Activated CD8-positive, alpha-beta T cell treated with anti-CD3 and anti-CD28 coated beads, Interleukin-2, amount 10 ng/mL, durations not matched to agents 7 days and 5 days (primary cell): Measurements from ENCODE around the gene GCM1. TPM values are rescaled to one million over a fixed set of nuclear protein-coding genes. Genes with fewer than 3 reads are reported as not detected.
A peak's percentile ranks its signal among the peaks of the same experiment; 100 is the strongest.
"Not testable (repeated sequence)": the region's sequence is repeated elsewhere in the genome, so short reads cannot be mapped to it uniquely, and the experiment has no call there.

Source experiments
- ATAC-seq: fragments of 150-1000 bp; cut with Tn5 transposase; one replicate; pipeline ENCODE4 v1.10.0; 2021; ENCODE audit warnings: moderate library complexity
- CTCF ChIA-PET: fragments of 350-600 bp; sonication (Branson Sonifier 250); formaldehyde crosslinking; loops from one replicate; lab custom pipeline; 2021; ENCODE audit warnings: antibody characterized with exemption; lab: Charles Lee
- POLR2A ChIA-PET: fragments of 350-600 bp; sonication (Branson Sonifier 250); formaldehyde crosslinking; loops from one replicate; lab custom pipeline; 2021; ENCODE audit warnings: antibody characterized with exemption; lab: Charles Lee
- DNase-seq: peaks from one replicate; pipeline ENCODE4 v3.0.0-alpha.2; 2020
- H3K27ac Mint-ChIP-seq: one replicate; pipeline ENCODE4 v1.8.0; 2021; ENCODE audit warnings: mild to moderate bottlenecking, mixed read lengths
- H3K27me3 Mint-ChIP-seq: one replicate; pipeline ENCODE4 v1.8.0; 2021; ENCODE audit warnings: low read depth, mixed read lengths
- H3K36me3 Mint-ChIP-seq: one replicate; pipeline ENCODE4 v1.8.0; 2021; ENCODE audit warnings: low read depth, mixed read lengths
- H3K4me1 Mint-ChIP-seq: one replicate; pipeline ENCODE4 v1.8.0; 2021; ENCODE audit warnings: low read depth, mixed read lengths
- H3K4me3 Mint-ChIP-seq: one replicate; pipeline ENCODE4 v1.8.0; 2021; ENCODE audit warnings: mild to moderate bottlenecking, mixed read lengths
- H3K9me3 Mint-ChIP-seq: one replicate; pipeline ENCODE4 v1.8.0; 2022; ENCODE audit warnings: mixed read lengths; ENCODE audit not compliant: insufficient read depth
- total RNA-seq, 2 experiments: library from RNA; stranded (reverse); gene quantifications; one replicate each; pipeline ENCODE4 v1.2.3, GENCODE V29; 2021

GCM1 gene
- total RNA-seq, 2 experiments from 2014 or later: not detected

- ATAC-seq (peak; percentile 90), DNase-seq (peak; percentile 91)
- Mint-ChIP-seq H3K4me1 (no peaks in the 10 kb centered on the region), H3K9me3 (no peaks in the 10 kb centered on the region), H3K27me3 (peaks cover 3% of the 10 kb centered on the region), H3K4me3 (no peak overlapping the region), H3K36me3 (no peaks in the 10 kb centered on the region), H3K27ac (no peak overlapping the region)
- ChIA-PET POLR2A (no interaction called here), CTCF (interaction anchor here (0.6 to 7.5 kb wide), 30 partner anchors 12 to 519 kb away, joined by 3 to 84 read pairs (median 4); no protein-coding TSS in a partner anchor)
These were observed 23.2 kb upstream of the GCM1 start for GRCh38 chr6:53171605-53172467.

- Mint-ChIP-seq H3K27me3 (peaks cover 3% of the 10 kb centered on the region), H3K4me1 (no peaks in the 10 kb centered on the region), H3K36me3 (no peaks in the 10 kb centered on the region), H3K27ac (no peak overlapping the region), H3K9me3 (no peaks in the 10 kb centered on the region), H3K4me3 (no peak overlapping the region)
- ATAC-seq (no peak), DNase-seq (no peak)
- ChIA-PET CTCF (interaction anchor here (1.0 to 7.5 kb wide), 5 partner anchors 106 to 324 kb away, joined by 3 to 84 read pairs (median 8); no protein-coding TSS in a partner anchor), POLR2A (no interaction called here)
These were observed 20.1 kb upstream of the GCM1 start for GRCh38 chr6:53168516-53169267.

- Mint-ChIP-seq H3K9me3 (no peaks in the 10 kb centered on the region), H3K4me3 (no peak overlapping the region), H3K27ac (no peak overlapping the region), H3K4me1 (peaks cover 7% of the 10 kb centered on the region), H3K36me3 (no peaks in the 10 kb centered on the region), H3K27me3 (peaks cover 3% of the 10 kb centered on the region)
- CTCF ChIA-PET: no interaction called here
- POLR2A ChIA-PET: no interaction called here
- ATAC-seq (no peak), DNase-seq (no peak)
These were observed 16.7 kb upstream of the GCM1 start for GRCh38 chr6:53165293-53165692.

GRCh38 chr6:53162606-53163005 is 14.0 kb upstream of the GCM1 start:
- Mint-ChIP-seq H3K27ac (no peak overlapping the region), H3K4me3 (no peak overlapping the region), H3K9me3 (no peaks in the 10 kb centered on the region), H3K4me1 (peaks cover 7% of the 10 kb centered on the region), H3K27me3 (peaks cover 3% of the 10 kb centered on the region), H3K36me3 (no peaks in the 10 kb centered on the region)
- ChIA-PET CTCF (no interaction called here), POLR2A (no interaction called here)
- ATAC-seq (no peak), DNase-seq (no peak)

GRCh38 chr6:53161481-53162009 is 12.9 kb upstream of the GCM1 start:
- Mint-ChIP-seq H3K36me3 (no peaks in the 10 kb centered on the region), H3K4me3 (no peak overlapping the region), H3K27me3 (no peaks in the 10 kb centered on the region), H3K27ac (no peak overlapping the region), H3K4me1 (peaks cover 7% of the 10 kb centered on the region), H3K9me3 (no peaks in the 10 kb centered on the region)
- ATAC-seq (no peak), DNase-seq (no peak)
- ChIA-PET CTCF (interaction anchor here (1.7 kb wide), 1 partner anchor 10 kb away, joined by 3 read pairs; no protein-coding TSS in a partner anchor), POLR2A (no interaction called here)

- POLR2A ChIA-PET: no interaction called here
- ATAC-seq (no peak), DNase-seq (no peak)
- Mint-ChIP-seq H3K4me1 (peaks cover 7% of the 10 kb centered on the region), H3K27me3 (no peaks in the 10 kb centered on the region), H3K9me3 (no peaks in the 10 kb centered on the region), H3K36me3 (no peaks in the 10 kb centered on the region), H3K27ac (no peak overlapping the region), H3K4me3 (no peak overlapping the region)
- CTCF ChIA-PET: no interaction called here
These were observed 10.9 kb upstream of the GCM1 start for GRCh38 chr6:53159558-53159957.

- H3K27me3 Mint-ChIP-seq, H3K27ac Mint-ChIP-seq, H3K9me3 Mint-ChIP-seq, DNase-seq, H3K36me3 Mint-ChIP-seq, ATAC-seq, H3K4me3 Mint-ChIP-seq, H3K4me1 Mint-ChIP-seq, CTCF ChIA-PET, POLR2A ChIA-PET: not testable (repeated sequence)
These were observed 9.4 kb upstream of the GCM1 start for GRCh38 chr6:53158076-53158475.

GRCh38 chr6:53155279-53155678 is 6.6 kb upstream of the GCM1 start:
- POLR2A ChIA-PET, H3K4me3 Mint-ChIP-seq, DNase-seq, H3K27me3 Mint-ChIP-seq, H3K9me3 Mint-ChIP-seq, H3K4me1 Mint-ChIP-seq, ATAC-seq, H3K27ac Mint-ChIP-seq, H3K36me3 Mint-ChIP-seq: not testable (repeated sequence)
- CTCF ChIA-PET: interaction anchor here (1.5 kb wide), 1 partner anchor 329 kb away, joined by 8 read pairs; no protein-coding TSS in a partner anchor

GRCh38 chr6:53154794-53155193 is 6.2 kb upstream of the GCM1 start:
- Mint-ChIP-seq H3K4me1 (no peaks in the 10 kb centered on the region), H3K27me3 (peaks cover 6% of the 10 kb centered on the region), H3K4me3 (no peak overlapping the region), H3K9me3 (no peaks in the 10 kb centered on the region), H3K36me3 (no peaks in the 10 kb centered on the region), H3K27ac (no peak overlapping the region)
- ChIA-PET CTCF (interaction anchor here (1.5 kb wide), 1 partner anchor 329 kb away, joined by 8 read pairs; no protein-coding TSS in a partner anchor), POLR2A (no interaction called here)
- ATAC-seq (no peak), DNase-seq (no peak)

GRCh38 chr6:53154071-53154470 is 5.4 kb upstream of the GCM1 start:
- Mint-ChIP-seq H3K27me3 (peaks cover 6% of the 10 kb centered on the region), H3K4me1 (no peaks in the 10 kb centered on the region), H3K27ac (no peak overlapping the region), H3K9me3 (no peaks in the 10 kb centered on the region), H3K36me3 (no peaks in the 10 kb centered on the region), H3K4me3 (no peak overlapping the region)
- DNase-seq (no peak), ATAC-seq (no peak)
- POLR2A ChIA-PET: no interaction called here
- CTCF ChIA-PET: interaction anchor here (1.5 kb wide), 1 partner anchor 330 kb away, joined by 8 read pairs; no protein-coding TSS in a partner anchor

GRCh38 chr6:53152576-53152975 is 3.9 kb upstream of the GCM1 start:
- H3K36me3 Mint-ChIP-seq: no peaks in the 10 kb centered on the region
- ChIA-PET CTCF (interaction anchor here (1.0 to 1.2 kb wide), 2 partner anchors 9 to 27 kb away, joined by 3 read pairs; no protein-coding TSS in a partner anchor), POLR2A (no interaction called here)
- no peaks in the 10 kb centered on the region for H3K4me1 Mint-ChIP-seq
- no peak overlapping the region for H3K27ac Mint-ChIP-seq
- H3K9me3 Mint-ChIP-seq: no peaks in the 10 kb centered on the region
- H3K27me3 Mint-ChIP-seq: peaks cover 9% of the 10 kb centered on the region
- ATAC-seq (no peak), DNase-seq (no peak)
- no peak overlapping the region for H3K4me3 Mint-ChIP-seq
